GM13976 (cell line): ENCODE measurements around the gene FGF6.

ENCODE experiments used
- DNase-seq: peaks from one replicate; pipeline ENCODE4 v3.0.0; 2012; ENCODE audit warnings: low spot score
- CTCF ChIP-seq: IDR thresholded peaks from 2 replicates; pipeline ENCODE4 v1.5.1; 2012; ENCODE audit warnings: borderline replicate concordance, mild to moderate bottlenecking; ENCODE audit not compliant: insufficient read depth; ENCODE audit errors: extremely low read depth, missing control alignments, control extremely low read depth
- in situ Hi-C: fragments of 300-500 bp; cut with MboI; formaldehyde crosslinking; loops from one replicate; pipeline ENCODE4 v1.12.0; 2022; ENCODE audit warnings: low sequenced_read_pairs, mixed read lengths, inconsistent platforms; ENCODE audit not compliant: unreplicated experiment

FGF6 gene

GRCh38 chr12:4448371-4448940, 2.8 kb upstream of the FGF6 start:
- TF ChIP-seq CTCF = no peak
- in situ Hi-C loops = no loop called here
- DNase-seq = no peak

GRCh38 chr12:4447151-4447550, 1.5 kb upstream of the FGF6 start:
- DNase-seq = no peak
- TF ChIP-seq CTCF = no peak
- in situ Hi-C loops = no loop called here

GRCh38 chr12:4446335-4446734, 720 bp upstream of the FGF6 start:
- DNase-seq = no peak
- in situ Hi-C loops = no loop called here
- TF ChIP-seq CTCF = no peak

- TF ChIP-seq CTCF = no peak
- in situ Hi-C loops = no loop called here
- peak; percentile 10 for DNase-seq
These were observed 1.6 kb downstream of the FGF6 start for GRCh38 chr12:4444031-4444430.

GRCh38 chr12:4443616-4444015, 2.0 kb downstream of the FGF6 start:
- in situ Hi-C loops = no loop called here
- DNase-seq = peak; percentile 9
- no peak for TF ChIP-seq CTCF

- in situ Hi-C loops = no loop called here
- no peak for DNase-seq
- TF ChIP-seq CTCF = no peak
These were observed 4.0 kb downstream of the FGF6 start for GRCh38 chr12:4441355-4442335.
